ENCODE measurements around the gene ARHGEF9. TPM values are rescaled to one million over a fixed set of nuclear protein-coding genes. Genes with fewer than 3 reads are reported as not detected.
"Not testable (repeated sequence)": the region's sequence is repeated elsewhere in the genome, so short reads cannot be mapped to it uniquely, and the experiment has no call there.

Gene ARHGEF9
- polyA plus RNA-seq (2013, experiment 1 of 4), result 72.1 TPM
- 75.6 TPM for polyA plus RNA-seq (2013, experiment 2 of 4)
- 58.5 TPM for polyA plus RNA-seq (2013, experiment 3 of 4)
- polyA plus RNA-seq (2013, experiment 4 of 4), result 65.2 TPM

- WGBS, 2 experiments, result 1% methylated on average over 27 to 28 of the region's 30 CpGs
- H3K27ac ChIP-seq (ENCODE audit: insufficient read depth, low read depth, low read length, poor library complexity, severe bottlenecking), result peak within 1 kb of the TSS; percentile 69
- no peaks in the 10 kb centered on the region for H3K36me3 ChIP-seq (ENCODE audit: control insufficient read depth, insufficient read depth, low read length)
- H3K4me3 ChIP-seq (ENCODE audit: insufficient read depth, low read depth, low read length), result peak within 1 kb of the TSS; percentile 54
- H3K4me1 ChIP-seq (ENCODE audit: control insufficient read depth, insufficient read depth, low read length), result no peaks in the 10 kb centered on the region
- no peaks in the 10 kb centered on the region for H3K27me3 ChIP-seq (ENCODE audit: control insufficient read depth, insufficient read depth, low read length, poor library complexity, severe bottlenecking)
- H3K9me3 ChIP-seq (ENCODE audit: control insufficient read depth, low read length), result no peaks in the 10 kb centered on the region
These were observed at the start of gene ARHGEF9 for GRCh38 chrX:63784902-63785707. TSS of gene ARHGEF9 (minus strand) at chrX:63785214. CDS start at chrX:63785145, 69 bp downstream.

- H3K27ac ChIP-seq (ENCODE audit: insufficient read depth, low read depth, low read length, poor library complexity, severe bottlenecking); H3K4me1 ChIP-seq (ENCODE audit: control insufficient read depth, insufficient read depth, low read length); H3K9me3 ChIP-seq (ENCODE audit: control insufficient read depth, low read length); H3K4me3 ChIP-seq (ENCODE audit: insufficient read depth, low read depth, low read length); H3K27me3 ChIP-seq (ENCODE audit: control insufficient read depth, insufficient read depth, low read length, poor library complexity, severe bottlenecking); H3K36me3 ChIP-seq (ENCODE audit: control insufficient read depth, insufficient read depth, low read length): not testable (repeated sequence)
- 94 to 98% methylated on average over 22 to 23 of the region's 23 CpGs for WGBS, 2 experiments
These were observed 40.4 kb upstream of the ARHGEF9 start for GRCh38 chrX:63825446-63825845.

- Histone ChIP-seq H3K4me1 (ENCODE audit: control insufficient read depth, insufficient read depth, low read length) (no peaks in the 10 kb centered on the region), H3K36me3 (ENCODE audit: control insufficient read depth, insufficient read depth, low read length) (no peaks in the 10 kb centered on the region), H3K27ac (ENCODE audit: insufficient read depth, low read depth, low read length, poor library complexity, severe bottlenecking) (no peak overlapping the region), H3K9me3 (ENCODE audit: control insufficient read depth, low read length) (no peaks in the 10 kb centered on the region), H3K4me3 (ENCODE audit: insufficient read depth, low read depth, low read length) (no peak overlapping the region), H3K27me3 (ENCODE audit: control insufficient read depth, insufficient read depth, low read length, poor library complexity, severe bottlenecking) (no peaks in the 10 kb centered on the region)
- WGBS, 2 experiments, result 89 to 96% methylated on average over 4 of the region's 4 CpGs
These were observed 33.1 kb upstream of the ARHGEF9 start for GRCh38 chrX:63818156-63818555.

- Histone ChIP-seq H3K27me3 (ENCODE audit: control insufficient read depth, insufficient read depth, low read length, poor library complexity, severe bottlenecking) (no peaks in the 10 kb centered on the region), H3K9me3 (ENCODE audit: control insufficient read depth, low read length) (no peaks in the 10 kb centered on the region), H3K27ac (ENCODE audit: insufficient read depth, low read depth, low read length, poor library complexity, severe bottlenecking) (no peak overlapping the region), H3K36me3 (ENCODE audit: control insufficient read depth, insufficient read depth, low read length) (no peaks in the 10 kb centered on the region), H3K4me3 (ENCODE audit: insufficient read depth, low read depth, low read length) (no peak overlapping the region), H3K4me1 (ENCODE audit: control insufficient read depth, insufficient read depth, low read length) (no peaks in the 10 kb centered on the region)
- WGBS, 2 experiments, result 79 to 90% methylated on average over 3 to 4 of the region's 4 CpGs
These were observed 32.7 kb upstream of the ARHGEF9 start for GRCh38 chrX:63817696-63818095.

GRCh38 chrX:63812823-63813222 is 27.8 kb upstream of the ARHGEF9 start:
- Histone ChIP-seq H3K9me3 (ENCODE audit: control insufficient read depth, low read length) (no peaks in the 10 kb centered on the region), H3K4me3 (ENCODE audit: insufficient read depth, low read depth, low read length) (no peak overlapping the region), H3K27me3 (ENCODE audit: control insufficient read depth, insufficient read depth, low read length, poor library complexity, severe bottlenecking) (no peaks in the 10 kb centered on the region), H3K27ac (ENCODE audit: insufficient read depth, low read depth, low read length, poor library complexity, severe bottlenecking) (no peak overlapping the region), H3K36me3 (ENCODE audit: control insufficient read depth, insufficient read depth, low read length) (no peaks in the 10 kb centered on the region), H3K4me1 (ENCODE audit: control insufficient read depth, insufficient read depth, low read length) (no peaks in the 10 kb centered on the region)
- WGBS, 2 experiments, result 93 to 100% methylated on average over 3 to 4 of the region's 5 CpGs

GRCh38 chrX:63810746-63811145 is 25.7 kb upstream of the ARHGEF9 start:
- H3K36me3 ChIP-seq (ENCODE audit: control insufficient read depth, insufficient read depth, low read length), result no peaks in the 10 kb centered on the region
- no peaks in the 10 kb centered on the region for H3K9me3 ChIP-seq (ENCODE audit: control insufficient read depth, low read length)
- H3K4me1 ChIP-seq (ENCODE audit: control insufficient read depth, insufficient read depth, low read length), result no peaks in the 10 kb centered on the region
- 90 to 96% methylated on average over 2 of the region's 2 CpGs for WGBS, 2 experiments
- no peak overlapping the region for H3K27ac ChIP-seq (ENCODE audit: insufficient read depth, low read depth, low read length, poor library complexity, severe bottlenecking)
- no peaks in the 10 kb centered on the region for H3K27me3 ChIP-seq (ENCODE audit: control insufficient read depth, insufficient read depth, low read length, poor library complexity, severe bottlenecking)
- H3K4me3 ChIP-seq (ENCODE audit: insufficient read depth, low read depth, low read length), result no peak overlapping the region

- WGBS, 2 experiments, result 83 to 98% methylated on average over 2 to 3 of the region's 3 CpGs
- Histone ChIP-seq H3K9me3 (ENCODE audit: control insufficient read depth, low read length) (no peaks in the 10 kb centered on the region), H3K27me3 (ENCODE audit: control insufficient read depth, insufficient read depth, low read length, poor library complexity, severe bottlenecking) (no peaks in the 10 kb centered on the region), H3K27ac (ENCODE audit: insufficient read depth, low read depth, low read length, poor library complexity, severe bottlenecking) (no peak overlapping the region), H3K36me3 (ENCODE audit: control insufficient read depth, insufficient read depth, low read length) (no peaks in the 10 kb centered on the region), H3K4me3 (ENCODE audit: insufficient read depth, low read depth, low read length) (no peak overlapping the region), H3K4me1 (ENCODE audit: control insufficient read depth, insufficient read depth, low read length) (no peaks in the 10 kb centered on the region)
These were observed 24.2 kb upstream of the ARHGEF9 start for GRCh38 chrX:63809173-63809572.

- H3K9me3 ChIP-seq (ENCODE audit: control insufficient read depth, low read length); H3K27me3 ChIP-seq (ENCODE audit: control insufficient read depth, insufficient read depth, low read length, poor library complexity, severe bottlenecking); H3K4me3 ChIP-seq (ENCODE audit: insufficient read depth, low read depth, low read length); H3K4me1 ChIP-seq (ENCODE audit: control insufficient read depth, insufficient read depth, low read length); H3K36me3 ChIP-seq (ENCODE audit: control insufficient read depth, insufficient read depth, low read length); H3K27ac ChIP-seq (ENCODE audit: insufficient read depth, low read depth, low read length, poor library complexity, severe bottlenecking): not testable (repeated sequence)
- WGBS, 2 experiments, result 92 to 95% methylated on average over 2 of the region's 2 CpGs
These were observed 10.4 kb upstream of the ARHGEF9 start for GRCh38 chrX:63795406-63795805.

- peak overlapping the region; percentile 54 for H3K4me3 ChIP-seq (ENCODE audit: insufficient read depth, low read depth, low read length)
- no peaks in the 10 kb centered on the region for H3K27me3 ChIP-seq (ENCODE audit: control insufficient read depth, insufficient read depth, low read length, poor library complexity, severe bottlenecking)
- no peaks in the 10 kb centered on the region for H3K36me3 ChIP-seq (ENCODE audit: control insufficient read depth, insufficient read depth, low read length)
- 29 to 44% methylated on average over 1 of the region's 4 CpGs for WGBS, 2 experiments
- no peaks in the 10 kb centered on the region for H3K9me3 ChIP-seq (ENCODE audit: control insufficient read depth, low read length)
- H3K27ac ChIP-seq (ENCODE audit: insufficient read depth, low read depth, low read length, poor library complexity, severe bottlenecking), result peak overlapping the region; percentile 69
- no peaks in the 10 kb centered on the region for H3K4me1 ChIP-seq (ENCODE audit: control insufficient read depth, insufficient read depth, low read length)
These were observed 660 bp upstream of the ARHGEF9 start for GRCh38 chrX:63785708-63786040.

- H3K36me3 ChIP-seq (ENCODE audit: control insufficient read depth, insufficient read depth, low read length), result no peaks in the 10 kb centered on the region
- WGBS, 2 experiments, result 1 to 2% methylated on average over 3 to 4 of the region's 4 CpGs
- H3K4me1 ChIP-seq (ENCODE audit: control insufficient read depth, insufficient read depth, low read length), result no peaks in the 10 kb centered on the region
- peak overlapping the region; percentile 54 for H3K4me3 ChIP-seq (ENCODE audit: insufficient read depth, low read depth, low read length)
- no peaks in the 10 kb centered on the region for H3K9me3 ChIP-seq (ENCODE audit: control insufficient read depth, low read length)
- H3K27ac ChIP-seq (ENCODE audit: insufficient read depth, low read depth, low read length, poor library complexity, severe bottlenecking), result peak overlapping the region; percentile 69
- H3K27me3 ChIP-seq (ENCODE audit: control insufficient read depth, insufficient read depth, low read length, poor library complexity, severe bottlenecking), result no peaks in the 10 kb centered on the region
These were observed 590 bp downstream of the ARHGEF9 start for GRCh38 chrX:63784346-63784901.

Measured in ectodermal cell (in vitro differentiated cells).